ENCODE data around the gene PLEKHH1. TPM values are rescaled to one million over a fixed set of nuclear protein-coding genes. Genes with fewer than 3 reads are reported as not detected.

PLEKHH1 gene
- total RNA-seq, 4 donors from 2014 or later: 0.75 to 3.4 (median 2.5) TPM

DNA sequence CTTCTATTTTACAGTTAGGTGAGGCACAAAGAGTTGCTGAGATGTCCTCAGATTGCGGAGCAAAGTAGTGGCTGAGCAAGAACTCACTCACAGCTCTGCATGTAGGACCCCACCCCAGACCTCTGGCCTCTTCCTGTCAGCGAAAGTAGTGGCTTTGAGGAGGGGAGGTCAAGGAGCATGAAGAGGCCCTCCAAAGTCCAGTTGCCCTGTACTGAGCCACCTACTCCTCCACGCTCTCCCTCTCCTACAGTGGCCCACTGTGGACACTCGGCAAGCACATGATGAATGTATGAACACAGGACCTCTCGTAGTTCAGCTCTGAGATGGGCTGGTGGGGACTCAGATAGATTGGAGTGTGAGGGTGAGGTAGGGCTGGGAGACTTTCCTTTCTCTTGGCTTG, 5.3 kb upstream of the PLEKHH1 start:
- Histone ChIP-seq H3K4me1 (no peaks in the 10 kb centered on the region), H3K27ac (no peak overlapping the region), H3K9me3 (no peaks in the 10 kb centered on the region), H3K27me3 (peaks cover 0 to 15% (median 5%) of the 10 kb centered on the region in 3 donors), H3K36me3 (no peaks in the 10 kb centered on the region), H3K4me3 (no peak overlapping the region)
- ATAC-seq (no peak), DNase-seq (no peak)
- in situ Hi-C loops (cut with MboI; ENCODE audit: low sequenced_read_pairs in 4 of 4) (loop anchor here in 2 of 4 donors (5.0 to 10.0 kb wide), 2 partner anchors 40 to 177 kb away; partner anchors contain the start of gene RDH12 (in 1 of the 2)), intact Hi-C loops (cut with DNase I; ENCODE audit: low total_unique reads) (loop anchor here (10.0 kb wide), 1 partner anchor 103 kb away; no protein-coding TSS in a partner anchor)
- TF ChIP-seq, protein P1, sequence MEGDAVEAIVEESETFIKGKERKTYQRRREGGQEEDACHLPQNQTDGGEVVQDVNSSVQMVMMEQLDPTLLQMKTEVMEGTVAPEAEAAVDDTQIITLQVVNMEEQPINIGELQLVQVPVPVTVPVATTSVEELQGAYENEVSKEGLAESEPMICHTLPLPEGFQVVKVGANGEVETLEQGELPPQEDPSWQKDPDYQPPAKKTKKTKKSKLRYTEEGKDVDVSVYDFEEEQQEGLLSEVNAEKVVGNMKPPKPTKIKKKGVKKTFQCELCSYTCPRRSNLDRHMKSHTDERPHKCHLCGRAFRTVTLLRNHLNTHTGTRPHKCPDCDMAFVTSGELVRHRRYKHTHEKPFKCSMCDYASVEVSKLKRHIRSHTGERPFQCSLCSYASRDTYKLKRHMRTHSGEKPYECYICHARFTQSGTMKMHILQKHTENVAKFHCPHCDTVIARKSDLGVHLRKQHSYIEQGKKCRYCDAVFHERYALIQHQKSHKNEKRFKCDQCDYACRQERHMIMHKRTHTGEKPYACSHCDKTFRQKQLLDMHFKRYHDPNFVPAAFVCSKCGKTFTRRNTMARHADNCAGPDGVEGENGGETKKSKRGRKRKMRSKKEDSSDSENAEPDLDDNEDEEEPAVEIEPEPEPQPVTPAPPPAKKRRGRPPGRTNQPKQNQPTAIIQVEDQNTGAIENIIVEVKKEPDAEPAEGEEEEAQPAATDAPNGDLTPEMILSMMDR (IDR thresholded peaks at IDR 0.05 in 4 of 5, conservative IDR thresholded peaks at IDR 0.05 in 1 of 5): no peak
- TF ChIP-seq POLR2A (IDR thresholded peaks at IDR 0.05): no peak

DNA sequence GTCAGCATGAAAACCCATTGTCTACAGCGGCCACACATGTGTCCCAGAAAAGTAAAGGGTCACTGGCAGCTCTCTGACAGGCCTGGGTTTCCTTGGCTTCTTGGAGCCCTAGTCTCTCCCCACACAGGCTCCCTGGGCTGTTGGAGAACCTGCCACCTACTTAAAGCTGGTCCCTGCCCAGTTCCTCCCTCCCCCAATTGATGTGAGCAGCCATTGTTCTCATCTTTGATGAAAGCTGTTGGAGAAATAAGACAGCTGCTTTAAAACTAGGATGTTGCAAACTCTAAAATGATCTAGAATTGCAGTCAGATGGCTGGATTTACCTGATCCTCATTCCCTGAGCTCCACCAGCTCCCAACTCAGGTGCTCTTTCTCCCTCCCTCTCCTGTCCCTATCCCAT, 4.8 kb upstream of the PLEKHH1 start:
- no peaks in the 10 kb centered on the region for H3K9me3 ChIP-seq
- in situ Hi-C loops (cut with MboI; ENCODE audit: low sequenced_read_pairs in 4 of 4) (loop anchor here in 2 of 4 donors (5.0 to 10.0 kb wide), 2 partner anchors 39 to 177 kb away; partner anchors contain the start of gene RDH12 (in 1 of the 2)), intact Hi-C loops (cut with DNase I; ENCODE audit: low total_unique reads) (loop anchor here (10.0 kb wide), 1 partner anchor 103 kb away; no protein-coding TSS in a partner anchor)
- H3K4me1 ChIP-seq: no peaks in the 10 kb centered on the region
- H3K27ac ChIP-seq: no peak overlapping the region
- no peak for TF ChIP-seq POLR2A (IDR thresholded peaks at IDR 0.05)
- TF ChIP-seq, protein P1 (IDR thresholded peaks at IDR 0.05 in 4 of 5, conservative IDR thresholded peaks at IDR 0.05 in 1 of 5): no peak
- no peak for ATAC-seq
- no peak for DNase-seq
- H3K27me3 ChIP-seq: peaks cover 0 to 14% (median 2%) of the 10 kb centered on the region in 3 donors
- H3K4me3 ChIP-seq: no peak overlapping the region
- H3K36me3 ChIP-seq: no peaks in the 10 kb centered on the region

DNA sequence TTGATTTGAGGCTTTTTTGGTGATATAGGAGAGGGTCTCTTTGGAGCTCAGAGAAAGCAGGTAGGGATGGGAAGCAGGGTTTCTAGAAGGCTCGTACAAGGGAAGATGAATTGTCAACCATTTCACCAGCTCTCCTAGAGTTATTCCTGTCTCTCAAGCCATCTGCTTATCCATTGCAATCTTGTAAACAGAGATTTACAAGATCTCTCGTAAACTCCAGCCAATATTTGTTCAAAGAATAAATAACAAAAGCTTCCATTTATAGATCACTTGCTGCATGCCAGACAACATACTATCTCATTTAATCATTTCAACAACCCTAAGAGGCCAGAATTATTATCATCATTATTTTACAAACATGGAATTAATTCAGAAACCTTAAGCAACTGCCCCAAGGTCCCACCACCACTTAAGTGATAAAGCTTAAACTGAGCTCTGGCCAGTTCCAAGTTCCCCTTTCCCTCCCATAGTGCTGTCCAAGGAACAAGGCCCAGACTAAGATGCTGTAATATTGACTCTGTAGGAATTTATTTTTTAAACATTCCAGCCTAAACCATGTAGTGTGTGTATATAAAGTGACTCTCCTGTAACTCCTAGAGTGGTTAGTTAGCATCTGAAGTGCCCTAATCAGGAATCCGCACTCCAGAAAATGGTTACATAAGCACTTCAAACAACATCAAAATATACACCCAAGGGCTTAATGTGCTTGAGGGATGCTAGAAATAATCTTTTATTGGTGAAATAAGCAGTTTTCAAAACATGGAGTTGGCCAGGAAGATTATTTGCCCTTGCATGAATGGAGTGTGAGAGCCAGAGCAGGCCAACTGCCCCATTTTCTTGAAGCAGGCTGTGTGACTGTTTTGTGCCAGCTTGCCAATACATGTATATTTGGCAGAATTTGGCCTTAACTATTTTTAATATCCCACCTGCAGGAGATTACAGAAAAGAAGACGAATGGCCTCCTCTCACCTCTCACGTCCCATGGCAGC, 2.8 kb upstream of the PLEKHH1 start:
- Histone ChIP-seq H3K9me3 (no peaks in the 10 kb centered on the region), H3K36me3 (no peaks in the 10 kb centered on the region), H3K4me3 (no peak overlapping the region), H3K27ac (no peak overlapping the region), H3K4me1 (peaks cover 3 to 4% of the 10 kb centered on the region in 2 donors), H3K27me3 (peaks cover 0 to 9% (median 0%) of the 10 kb centered on the region in 3 donors)
- TF ChIP-seq POLR2A (IDR thresholded peaks at IDR 0.05): no peak
- TF ChIP-seq, protein P1 (IDR thresholded peaks at IDR 0.05 in 4 of 5, conservative IDR thresholded peaks at IDR 0.05 in 1 of 5): no peak
- ATAC-seq: no peak
- DNase-seq: no peak
- intact Hi-C loops (cut with DNase I; ENCODE audit: low total_unique reads) (loop anchor here (10.0 kb wide), 1 partner anchor 105 kb away; no protein-coding TSS in a partner anchor), in situ Hi-C loops (cut with MboI; ENCODE audit: low sequenced_read_pairs in 4 of 4) (loop anchor here in 2 of 4 donors (5.0 to 10.0 kb wide), 2 partner anchors 37 to 175 kb away; partner anchors contain the start of gene RDH12 (in 1 of the 2))

DNA sequence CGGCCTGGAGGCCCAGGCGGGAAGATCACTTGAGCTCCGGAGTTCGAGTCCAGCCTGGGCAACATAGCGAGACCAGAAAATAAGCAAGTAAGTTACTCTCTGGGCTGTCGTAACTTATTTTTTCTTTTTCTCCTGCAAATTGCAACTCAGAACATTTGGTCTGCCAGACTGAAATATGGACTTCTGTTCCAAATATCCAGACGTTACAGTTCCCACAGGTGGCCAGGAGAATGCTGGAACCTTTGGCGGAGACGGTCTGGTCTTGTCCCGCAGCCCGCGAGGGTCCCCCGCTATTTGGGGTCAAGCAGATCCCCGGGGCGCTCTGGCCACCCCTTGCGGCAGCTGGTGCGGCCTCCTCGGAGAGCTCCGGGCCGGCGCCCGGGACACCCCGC, 488 bp upstream of the PLEKHH1 start:
- intact Hi-C loops (cut with DNase I; ENCODE audit: low total_unique reads) (no loop called here), in situ Hi-C loops (cut with MboI; ENCODE audit: low sequenced_read_pairs in 4 of 4) (no loop called here)
- H3K9me3 ChIP-seq: no peaks in the 10 kb centered on the region
- no peaks in the 10 kb centered on the region for H3K36me3 ChIP-seq
- DNase-seq: no peak
- H3K4me3 ChIP-seq: peak overlapping the region; percentile 57 to 67 (median 60)
- ATAC-seq: no peak
- H3K27ac ChIP-seq: peak overlapping the region in 3 of 4 donors; percentile 24 to 58 (median 43)
- TF ChIP-seq POLR2A (IDR thresholded peaks at IDR 0.05): no peak
- TF ChIP-seq, protein P1 (IDR thresholded peaks at IDR 0.05 in 4 of 5, conservative IDR thresholded peaks at IDR 0.05 in 1 of 5): no peak
- H3K27me3 ChIP-seq: no peaks in the 10 kb centered on the region
- peaks cover 3 to 4% of the 10 kb centered on the region in 2 donors for H3K4me1 ChIP-seq
